IMR-90 (cell line): ENCODE measurements around the gene KYNU. TPM values are rescaled to one million over a fixed set of nuclear protein-coding genes. Genes with fewer than 3 reads are reported as not detected.
"Not testable (repeated sequence)": the region's sequence is repeated elsewhere in the genome, so short reads cannot be mapped to it uniquely, and the experiment has no call there.

Source experiments
- ATAC-seq: fragments of 200-7000 bp; cut with Tn5 transposase; 2 replicates; pipeline ENCODE4 v1.9.1; 2020; ENCODE audit warnings: low read depth, mild to moderate bottlenecking, moderate library complexity
- BruUV-seq: library from RNA; stranded (reverse); fragments of 400-500 nt; replicated peaks from 2 replicates; lab custom pipeline; 2021; lab: Mats Ljungman, UMichigan
- CTCF ChIA-PET: fragments of 300-600 bp; formaldehyde crosslinking; extraction: SDS; loops from one replicate; lab custom pipeline; 2021; ENCODE audit warnings: antibody characterized with exemption; lab: Yijun Ruan, JAX
- POLR2A ChIA-PET: fragments of 300-600 bp; sonication (Branson Sonifier 250); formaldehyde crosslinking; loops from one replicate; lab custom pipeline; 2022; ENCODE audit warnings: antibody characterized with exemption; ENCODE audit not compliant: unreplicated experiment; lab: Charles Lee
- DNase-seq: peaks from one replicate; pipeline ENCODE4 v3.0.0; 2013
- H2AFZ ChIP-seq: replicated peaks from 2 replicates; pipeline ENCODE3; 2013; ENCODE audit warnings: low read length, mild to moderate bottlenecking; ENCODE audit not compliant: poor library complexity
- H2AK5ac ChIP-seq: 2 replicates; pipeline ENCODE4 v1.6.1; 2013; ENCODE audit warnings: low read depth, low read length, inconsistent platforms
- H2AK9ac ChIP-seq: replicated peaks from 2 replicates; pipeline ENCODE3; 2013; ENCODE audit warnings: mild to moderate bottlenecking, low read depth, low read length, moderate library complexity; ENCODE audit not compliant: poor library complexity
- H2BK120ac ChIP-seq: 2 replicates; pipeline ENCODE4 v1.6.1; 2013; ENCODE audit warnings: low read depth, low read length, inconsistent platforms
- H2BK15ac ChIP-seq: 3 replicates; pipeline ENCODE4 v1.6.1; 2013; ENCODE audit warnings: low read depth, low read length, inconsistent platforms
- H2BK20ac ChIP-seq: 2 replicates; pipeline ENCODE4 v1.6.1; 2013; ENCODE audit warnings: low read depth, mild to moderate bottlenecking, inconsistent platforms, low read length, moderate library complexity
- H2BK5ac ChIP-seq: 2 replicates; pipeline ENCODE4 v1.6.1; 2013; ENCODE audit warnings: mild to moderate bottlenecking, low read depth, low read length, inconsistent platforms; ENCODE audit not compliant: poor library complexity, severe bottlenecking
- H3K14ac ChIP-seq: replicated peaks from 2 replicates; pipeline ENCODE4 v1.6.1; 2013; ENCODE audit warnings: low read depth, low read length, inconsistent platforms
- H3K18ac ChIP-seq: 2 replicates; pipeline ENCODE4 v1.6.1; 2013; ENCODE audit warnings: low read depth, low read length, control low read depth
- H3K23ac ChIP-seq: 2 replicates; pipeline ENCODE4 v1.6.1; 2013; ENCODE audit warnings: low read depth, low read length, inconsistent platforms
- H3K27ac ChIP-seq: 2 replicates; pipeline ENCODE4 v1.5.1; 2013; ENCODE audit warnings: mild to moderate bottlenecking, control low read depth, low read length; ENCODE audit not compliant: insufficient read depth
- H3K27me3 ChIP-seq: 2 replicates; pipeline ENCODE4 v1.6.1; 2013; ENCODE audit warnings: low read length; ENCODE audit not compliant: control insufficient read depth, insufficient read depth
- H3K36me3 ChIP-seq: 2 replicates; pipeline ENCODE4 v1.6.1; 2013; ENCODE audit warnings: low read length, mixed read lengths; ENCODE audit not compliant: control insufficient read depth, insufficient read depth
- H3K4ac ChIP-seq: 2 replicates; pipeline ENCODE4 v1.6.1; 2013; ENCODE audit warnings: low read depth, low read length, inconsistent platforms
- H3K4me1 ChIP-seq: 2 replicates; pipeline ENCODE4 v1.6.1; 2013; ENCODE audit warnings: low read length, mixed read lengths; ENCODE audit not compliant: control insufficient read depth, insufficient read depth
- H3K4me2 ChIP-seq: 2 replicates; pipeline ENCODE4 v1.6.1; 2013; ENCODE audit warnings: low read depth, mild to moderate bottlenecking, control low read depth, low read length, moderate library complexity
- H3K4me3 ChIP-seq: 2 replicates; pipeline ENCODE4 v1.5.1; 2013; ENCODE audit warnings: low read depth, mild to moderate bottlenecking, control low read depth, low read length, moderate library complexity; ENCODE audit not compliant: insufficient read depth
- H3K56ac ChIP-seq: 2 replicates; pipeline ENCODE4 v1.6.1; 2013; ENCODE audit warnings: low read length, inconsistent platforms; ENCODE audit not compliant: insufficient read depth; ENCODE audit errors: extremely low read depth
- H3K79me1 ChIP-seq, 2 experiments: 2 replicates each; pipeline ENCODE4 v1.6.1; 2013; ENCODE audit warnings: low read length in 2 of 2, inconsistent platforms in 1 of 2, low read depth in 1 of 2
- H3K9ac ChIP-seq: 2 replicates; pipeline ENCODE4 v1.6.1; 2013; ENCODE audit warnings: low read depth, low read length, control low read depth
- H3K9me1 ChIP-seq: 2 replicates; pipeline ENCODE4 v1.6.1; 2013; ENCODE audit warnings: low read length, inconsistent platforms; ENCODE audit not compliant: insufficient read depth
- H3K9me3 ChIP-seq: 2 replicates; pipeline ENCODE4 v1.6.1; 2013; ENCODE audit warnings: low read length; ENCODE audit not compliant: control insufficient read depth, insufficient read depth
- H4K20me1 ChIP-seq: 2 replicates; pipeline ENCODE4 v1.6.1; 2013; ENCODE audit warnings: low read length, inconsistent platforms; ENCODE audit not compliant: insufficient read depth
- H4K5ac ChIP-seq: 2 replicates; pipeline ENCODE4 v1.6.1; 2013; ENCODE audit warnings: mild to moderate bottlenecking, low read depth, low read length, control low read depth
- H4K8ac ChIP-seq, 2 experiments: 2 replicates each; pipeline ENCODE4 v1.6.1; 2013; ENCODE audit warnings: low read depth in 2 of 2, low read length in 2 of 2, control low read depth in 1 of 2, inconsistent platforms in 1 of 2
- H4K91ac ChIP-seq: 2 replicates; pipeline ENCODE4 v1.6.1; 2013; ENCODE audit warnings: low read depth, low read length, inconsistent platforms; ENCODE audit not compliant: insufficient read depth
- CHD1 ChIP-seq: IDR thresholded peaks from 2 replicates; pipeline ENCODE4 v1.6.1; 2012; ENCODE audit warnings: low read depth, low read length, improper control_type of control experiment
- CTCF ChIP-seq: conservative IDR thresholded peaks from 2 replicates; pipeline ENCODE4 v1.5.1; 2012; ENCODE audit warnings: mild to moderate bottlenecking, low read depth, low read length, improper control_type of control experiment
- FOS ChIP-seq: fragments of 150-350 bp; IDR thresholded peaks from 2 replicates; pipeline ENCODE4 v1.6.1; 2016; ENCODE audit warnings: low read depth, low read length
- MAZ ChIP-seq: IDR thresholded peaks from 2 replicates; pipeline ENCODE4 v1.6.1; 2012; ENCODE audit warnings: low read depth, mild to moderate bottlenecking, low read length, improper control_type of control experiment, moderate library complexity, borderline replicate concordance
- NFE2L2 ChIP-seq: fragments of 150-350 bp; IDR thresholded peaks from 2 replicates; pipeline ENCODE4 v1.6.1; 2016; ENCODE audit warnings: low read depth, mild to moderate bottlenecking, low read length
- RAD21 ChIP-seq: IDR thresholded peaks from 2 replicates; pipeline ENCODE4 v1.6.1; 2012; ENCODE audit warnings: low read length, improper control_type of control experiment
- RFX5 ChIP-seq: IDR thresholded peaks from 2 replicates; pipeline ENCODE4 v1.8.0; 2012; ENCODE audit warnings: low read depth, mild to moderate bottlenecking, low read length, moderate library complexity
- SMC3 ChIP-seq: fragments of 150-350 bp; IDR thresholded peaks from 2 replicates; pipeline ENCODE4 v1.6.1; 2016; ENCODE audit warnings: low read depth, mild to moderate bottlenecking, antibody characterized with exemption, low read length, moderate library complexity
- WGBS, 2 experiments: methylation state at CpG; one replicate each; pipeline versions ENCODE4 v1.1.5 to v1.1.7; 2013; ENCODE audit warnings: missing lambda C conversion rate in 2 of 2; ENCODE audit not compliant: insufficient read length in 1 of 2; ENCODE audit errors: extremely low coverage in 2 of 2; 5-methylcytosine and 5-hydroxymethylcytosine counted together
- dilution Hi-C: fragments of 300-500 bp; cut with HindIII; formaldehyde crosslinking; loops from one replicate; pipeline ENCODE4 v1.14.3; 2018; ENCODE audit warnings: low sequenced_read_pairs; ENCODE audit not compliant: unreplicated experiment
- in situ Hi-C: fragments of 300-500 bp; cut with MboI; formaldehyde crosslinking; loops from 3 replicates; pipeline ENCODE4 v1.14.3; 2019; ENCODE audit warnings: low sequenced_read_pairs, inconsistent platforms, mixed read lengths
- intact Hi-C: fragments of 100-400 bp; cut with micrococcal nuclease; formaldehyde crosslinking; loops from 2 replicates; pipeline ENCODE4 v1.10.0; 2022
- polyA plus RNA-seq, 3 experiments: library from polyadenylated mRNA; depleted of rRNA; stranded (reverse); fragments of >200 nt; gene quantifications; 2 replicates each; pipeline ENCODE4 v1.2.3, GENCODE V29; 2012; ENCODE audit warnings: low replicate concordance in 1 of 3
- total RNA-seq: library from RNA; depleted of rRNA; stranded (reverse); fragments of >200 nt; gene quantifications from 2 replicates; pipeline ENCODE4 v1.2.3, GENCODE V29; 2012

The KYNU gene
- total and polyA plus RNA-seq, 2 of the 4 experiments (the other 2 are of a cell fraction), result 0.75 to 2.9 TPM

DNA sequence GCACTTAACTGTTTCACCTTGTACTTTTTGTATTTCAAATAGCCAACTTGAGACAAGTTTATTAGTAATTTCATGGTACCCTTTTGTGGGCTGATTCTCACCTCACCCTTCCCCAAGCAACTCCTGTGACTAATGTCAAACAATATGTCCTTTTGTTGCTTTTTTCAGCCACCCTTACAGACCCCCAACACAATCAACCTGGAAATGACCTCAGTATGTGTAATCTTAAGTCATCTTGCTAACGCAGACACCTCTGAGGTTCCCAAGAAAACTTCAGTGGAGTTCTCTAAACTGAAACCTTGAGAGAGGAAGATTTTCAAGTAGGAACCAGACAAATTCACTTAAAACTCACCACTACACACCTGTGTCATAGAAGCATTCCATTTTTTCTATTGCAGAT is 69.5 kb downstream of the KYNU start:
- in situ Hi-C loops, result no loop called here
- dilution Hi-C loops, result no loop called here
- Histone ChIP-seq H3K4me1 (peaks cover 8% of the 10 kb centered on the region), H4K5ac (no peak overlapping the region; the same call in 1 of the 2 replicates), H3K4me3 (no peak overlapping the region), H2BK5ac (no peak overlapping the region), H3K9me1 (no peaks in the 10 kb centered on the region), H2AK9ac (no peak overlapping the region), H2BK20ac (no peak overlapping the region), H3K23ac (no peak overlapping the region), H3K79me1 (no peaks in the 10 kb centered on the region), H3K27ac (no peak overlapping the region), H3K18ac (peak overlapping the region; percentile 40; the same call in 1 of the 2 replicates), H3K9me3 (0 out of 2 replicates have a peak, but pooled peaks cover 2% of the 10 kb centered on the region), H4K20me1 (no peaks in the 10 kb centered on the region), H3K14ac (no peak overlapping the region), H4K8ac (no peak overlapping the region), H3K27me3 (no peaks in the 10 kb centered on the region), H3K4me2 (no peak overlapping the region), H2BK120ac (no peak overlapping the region), H3K9ac (no peak overlapping the region), H2AK5ac (no peak overlapping the region), H3K36me3 (no peaks in the 10 kb centered on the region), H4K91ac (no peak overlapping the region), H3K56ac (no peak overlapping the region), H2AFZ (no peak overlapping the region), H2BK15ac (no peak overlapping the region), H3K4ac (no peak overlapping the region)
- CTCF ChIA-PET, result no interaction called here
- POLR2A ChIA-PET, result no interaction called here
- WGBS, 2 experiments, result no CpG with 5 or more reads among the region's 1 CpG
- ATAC-seq (no peak), DNase-seq (peak; percentile 37)
- intact Hi-C loops, result no loop called here
- TF ChIP-seq FOS, result no peak
- no peak for TF ChIP-seq CHD1
- TF ChIP-seq RAD21, result no peak
- TF ChIP-seq CTCF, result no peak
- TF ChIP-seq NFE2L2, result no peak
- TF ChIP-seq MAZ, result no peak
- TF ChIP-seq RFX5, result no peak
- TF ChIP-seq SMC3, result no peak
- no TSS peak for BruUV-seq

DNA sequence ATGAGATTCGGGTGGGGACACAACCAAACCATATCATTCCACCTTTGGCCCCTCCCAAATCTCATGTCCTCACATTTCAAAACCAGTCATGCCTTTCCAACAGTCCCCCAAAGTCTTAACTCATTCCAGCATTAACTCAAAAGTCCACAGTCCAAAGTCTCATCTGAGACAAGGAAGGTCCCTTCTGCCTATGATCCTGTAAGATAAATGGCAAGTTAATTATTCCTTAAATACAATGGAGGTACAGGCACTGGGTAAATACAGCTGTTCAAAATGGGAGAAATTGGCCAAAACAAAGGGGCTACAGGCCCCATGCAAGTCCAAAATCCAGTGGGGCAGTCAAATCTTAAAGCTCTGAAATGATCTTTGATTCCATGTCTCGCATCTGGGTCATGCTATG is 71.3 kb downstream of the KYNU start:
- H3K4ac ChIP-seq, H3K56ac ChIP-seq, DNase-seq, H2BK15ac ChIP-seq, H3K4me1 ChIP-seq, H4K20me1 ChIP-seq, H3K9me1 ChIP-seq, H3K23ac ChIP-seq, H3K27me3 ChIP-seq, POLR2A ChIA-PET, H4K5ac ChIP-seq, H3K79me1 ChIP-seq, H2BK5ac ChIP-seq, H2BK120ac ChIP-seq, in situ Hi-C loops, H3K18ac ChIP-seq, H3K4me2 ChIP-seq, H2BK20ac ChIP-seq, H3K4me3 ChIP-seq, H3K27ac ChIP-seq, dilution Hi-C loops, H4K91ac ChIP-seq, H3K9ac ChIP-seq, intact Hi-C loops, H2AK5ac ChIP-seq, H3K9me3 ChIP-seq, H3K14ac ChIP-seq, BruUV-seq, H3K36me3 ChIP-seq, H2AK9ac ChIP-seq, CTCF ChIA-PET, H2AFZ ChIP-seq, H4K8ac ChIP-seq, ATAC-seq: not testable (repeated sequence)
- 100% methylated on average over 1 of the region's 2 CpGs; no CpG with 5 or more reads in 1 of the 2 experiments for WGBS, 2 experiments
